ENCODE measurements around the gene TEX14.

The TEX14 gene

GRCh38 chr17:58686980-58687379 is 4.9 kb downstream of the TEX14 start:
- TF ChIP-seq CTCF (IDR thresholded peaks at IDR 0.05), result no peak

GRCh38 chr17:58684003-58684402 is 7.8 kb downstream of the TEX14 start:
- no peak for TF ChIP-seq CTCF (IDR thresholded peaks at IDR 0.05)

GRCh38 chr17:58680038-58680369 is 11.8 kb downstream of the TEX14 start:
- TF ChIP-seq CTCF (IDR thresholded peaks at IDR 0.05), result no peak

- no peak for TF ChIP-seq CTCF (IDR thresholded peaks at IDR 0.05)
Observed at GRCh38 chr17:58679263-58680037, 12.4 kb downstream of the TEX14 start.

GRCh38 chr17:58677194-58677880 is 14.5 kb downstream of the TEX14 start:
- no peak for TF ChIP-seq CTCF (IDR thresholded peaks at IDR 0.05)

- TF ChIP-seq CTCF (IDR thresholded peaks at IDR 0.05), result no peak
Observed at GRCh38 chr17:58671969-58672368, 19.9 kb downstream of the TEX14 start.

GRCh38 chr17:58669853-58670252 is 22.0 kb downstream of the TEX14 start:
- TF ChIP-seq CTCF (IDR thresholded peaks at IDR 0.05), result no peak

Measured in LNCAP (cell line).